NCI-H524 (cell line): ENCODE results near the gene BCOR.

Experiments
- DNase-seq, 2 experiments: peaks; one replicate each; lab custom pipeline; 2025; lab: John Stamatoyannopoulos, UW

BCOR gene

GRCh38 chrX:40063555-40063954 lies 34.2 kb downstream of the BCOR start:
- DNase-seq, result no peak

- no peak for DNase-seq
These were observed 35.1 kb downstream of the BCOR start for GRCh38 chrX:40062525-40063155.

GRCh38 chrX:40061871-40062524 lies 35.8 kb downstream of the BCOR start:
- no peak for DNase-seq

- no peak for DNase-seq
These were observed 36.8 kb downstream of the BCOR start for GRCh38 chrX:40061005-40061404.

GRCh38 chrX:40060356-40060845 lies 37.4 kb downstream of the BCOR start:
- DNase-seq, result no peak

GRCh38 chrX:40058719-40059118 lies 39.0 kb downstream of the BCOR start:
- DNase-seq, result no peak

GRCh38 chrX:40057405-40057804 lies 40.4 kb downstream of the BCOR start:
- DNase-seq, result no peak

GRCh38 chrX:40056420-40056819 lies 41.3 kb downstream of the BCOR start:
- no peak for DNase-seq

GRCh38 chrX:40055495-40055894 lies 42.3 kb downstream of the BCOR start:
- no peak for DNase-seq

- DNase-seq, result no peak
These were observed 43.0 kb downstream of the BCOR start for GRCh38 chrX:40054793-40055192.

GRCh38 chrX:40050532-40050931 lies 47.2 kb downstream of the BCOR start:
- no peak for DNase-seq

- DNase-seq, result no peak
These were observed 48.6 kb downstream of the BCOR start for GRCh38 chrX:40049084-40049641.

- DNase-seq, result no peak
These were observed 50.3 kb downstream of the BCOR start for GRCh38 chrX:40047485-40047884.

GRCh38 chrX:40043895-40044294 lies 53.9 kb downstream of the BCOR start:
- DNase-seq, result no peak

- DNase-seq, result no peak
These were observed 55.8 kb downstream of the BCOR start for GRCh38 chrX:40041915-40042314.

GRCh38 chrX:40040686-40041461 lies 56.9 kb downstream of the BCOR start:
- no peak for DNase-seq

GRCh38 chrX:40039887-40040286 lies 57.9 kb downstream of the BCOR start:
- no peak for DNase-seq

- no peak for DNase-seq
These were observed 60.4 kb downstream of the BCOR start for GRCh38 chrX:40037367-40037766.

- no peak for DNase-seq
These were observed 62.0 kb downstream of the BCOR start for GRCh38 chrX:40035726-40036125.

- no peak for DNase-seq
These were observed 65.8 kb downstream of the BCOR start for GRCh38 chrX:40031911-40032310.

GRCh38 chrX:40030205-40030604 lies 67.6 kb downstream of the BCOR start:
- no peak for DNase-seq

GRCh38 chrX:40022421-40022820 lies 75.3 kb downstream of the BCOR start:
- DNase-seq, result no peak

- no peak for DNase-seq
These were observed 76.1 kb downstream of the BCOR start for GRCh38 chrX:40021647-40022046.
